A549 (cell line): ENCODE measurements around the gene TNFAIP8. TPM values are rescaled to one million over a fixed set of nuclear protein-coding genes. Genes with fewer than 3 reads are reported as not detected.
"Not testable (repeated sequence)": the region's sequence is repeated elsewhere in the genome, so short reads cannot be mapped to it uniquely, and the experiment has no call there.

Source experiments
- ATAC-seq, 2 experiments: fragments of 200-7000 bp in 1 of 2; fragments of >200 bp in 1 of 2; cut with Nextera tagmentation in 1 of 2; cut with Tn5 transposase in 1 of 2; 3 replicates each; pipeline versions ENCODE4 v1.8.0 to v1.9.1; 2018 to 2020; ENCODE audit warnings: mild to moderate bottlenecking in 1 of 2, moderate library complexity in 1 of 2
- CTCF ChIA-PET: fragments of 300-600 bp; sonication (Branson Sonifier 250); formaldehyde crosslinking; extraction: SDS; loops from one replicate; lab custom pipeline; 2021; ENCODE audit warnings: antibody characterized with exemption, inconsistent platforms; lab: Yijun Ruan, JAX
- POLR2A ChIA-PET: fragments of 350-600 bp; formaldehyde crosslinking; extraction: SDS; loops from one replicate; lab custom pipeline; 2021; ENCODE audit warnings: antibody characterized with exemption, inconsistent platforms; lab: Yijun Ruan, JAX
- DNase-seq, 2 experiments: peaks; one replicate each; pipeline versions ENCODE4 v3.0.0 to v3.0.0-alpha.2; 2011 to 2016; ENCODE audit warnings: low read depth in 1 of 2, low spot score in 1 of 2
- FAIRE-seq: peaks from 2 replicates; lab custom pipeline; 2011; peaks lifted over from hg19 to GRCh38; lab: Jason Lieb, UNC
- H3K27ac ChIP-seq, 2 experiments: fragments of >200 bp; sonication (Bioruptor Twin); formaldehyde crosslinking; 3 replicates each; pipeline ENCODE4 v1.5.1; 2016 to 2017
- H3K4me1 ChIP-seq: fragments of >200 bp; sonication (Bioruptor Twin); formaldehyde crosslinking; 3 replicates; pipeline ENCODE4 v1.6.1; 2016
- H3K4me2 ChIP-seq: fragments of >200 bp; sonication (Bioruptor Twin); formaldehyde crosslinking; 3 replicates; pipeline ENCODE4 v1.6.1; 2016
- H3K4me3 ChIP-seq: fragments of >200 bp; sonication (Bioruptor Twin); formaldehyde crosslinking; 3 replicates; pipeline ENCODE4 v1.5.1; 2016
- H3K9me3 ChIP-seq: fragments of >200 bp; sonication (Bioruptor Twin); formaldehyde crosslinking; 3 replicates; pipeline ENCODE4 v1.6.1; 2016
- BHLHE40 ChIP-seq: IDR thresholded peaks from 2 replicates; pipeline ENCODE4 v1.6.1; 2012; ENCODE audit warnings: low read depth, low read length, inconsistent platforms
- CBX8 ChIP-seq: fragments of 200-600 bp; sonication (generic); IDR thresholded peaks from 2 replicates; pipeline ENCODE4 v1.6.1; 2016
- CEBPB ChIP-seq, 2 experiments: fragments of >200 bp in 1 of 2; sonication (Bioruptor Twin) in 1 of 2; formaldehyde crosslinking in 1 of 2; IDR thresholded peaks; 2 replicates each; pipeline ENCODE4 v1.6.1; 2012 to 2016
- CHD4 ChIP-seq: fragments of 200-600 bp; sonication (generic); IDR thresholded peaks from 2 replicates; pipeline ENCODE4 v1.6.1; 2016; ENCODE audit warnings: antibody characterized with exemption, mild to moderate bottlenecking, borderline replicate concordance
- HEYL ChIP-seq: fragments of 250-450 bp; sonication (Bioruptor Pico); IDR thresholded peaks from 2 replicates; pipeline ENCODE4 v1.8.0; 2021; ENCODE audit warnings: mild to moderate bottlenecking, moderate library complexity
- HOXB13 ChIP-seq: fragments of 250-450 bp; sonication (Bioruptor Pico); IDR thresholded peaks from 2 replicates; pipeline ENCODE4 v1.5.0; 2020; ENCODE audit warnings: low read depth, mild to moderate bottlenecking, moderate library complexity
- HOXB5 ChIP-seq: fragments of 250-450 bp; sonication (Bioruptor Pico); IDR thresholded peaks from 2 replicates; pipeline ENCODE4 v1.5.0; 2020; ENCODE audit warnings: mild to moderate bottlenecking, moderate library complexity
- KDM1A ChIP-seq: fragments of 200-600 bp; sonication (generic); IDR thresholded peaks from 2 replicates; pipeline ENCODE4 v1.6.1; 2016; ENCODE audit warnings: low read depth, mild to moderate bottlenecking
- MAFK ChIP-seq: fragments of 450-650 bp; IDR thresholded peaks from 2 replicates; pipeline ENCODE4 v1.6.1; 2014; ENCODE audit not compliant: partially characterized antibody
- NFE2L2 ChIP-seq: fragments of 150-350 bp; conservative IDR thresholded peaks from 2 replicates; pipeline ENCODE4 v1.6.1; 2014; ENCODE audit warnings: low read length
- NPAS2 ChIP-seq: fragments of 250-450 bp; sonication (Bioruptor Pico); IDR thresholded peaks from 2 replicates; pipeline ENCODE4 v1.8.0; 2022; ENCODE audit warnings: mild to moderate bottlenecking, moderate library complexity, borderline replicate concordance
- NR3C1 ChIP-seq: fragments of >200 bp; sonication (Bioruptor Twin); formaldehyde crosslinking; IDR thresholded peaks from 3 replicates; pipeline ENCODE4 v1.6.1; 2017
- PHF8 ChIP-seq: fragments of 200-600 bp; sonication (generic); IDR thresholded peaks from 2 replicates; pipeline ENCODE4 v1.6.1; 2016; ENCODE audit warnings: low read depth, mild to moderate bottlenecking, antibody characterized with exemption, moderate library complexity, borderline replicate concordance
- POLR2A ChIP-seq: IDR thresholded peaks from 2 replicates; pipeline ENCODE4 v1.6.1; 2012; ENCODE audit warnings: mild to moderate bottlenecking, low read length
- POLR2AphosphoS2 ChIP-seq: conservative IDR thresholded peaks from 2 replicates; pipeline ENCODE4 v1.6.1; 2012; ENCODE audit warnings: low read length, improper control_type of control experiment, inconsistent platforms
- RAD21 ChIP-seq, 2 experiments: fragments of >200 bp in 1 of 2; sonication (Bioruptor Twin) in 1 of 2; formaldehyde crosslinking in 1 of 2; IDR thresholded peaks in 1 of 2; conservative IDR thresholded peaks in 1 of 2; 2 replicates in 1 of 2; 3 replicates in 1 of 2; pipeline ENCODE4 v1.6.1; 2012 to 2018; ENCODE audit warnings: inconsistent platforms in 1 of 2
- RCOR1 ChIP-seq: fragments of 150-350 bp; IDR thresholded peaks from 2 replicates; pipeline ENCODE4 v1.6.1; 2014; ENCODE audit warnings: antibody characterized with exemption, low read length, low read depth
- RFX5 ChIP-seq: fragments of 450-650 bp; IDR thresholded peaks from 2 replicates; pipeline ENCODE4 v1.7.1; 2014; ENCODE audit warnings: antibody characterized with exemption, mild to moderate bottlenecking, moderate library complexity
- SMC3 ChIP-seq: fragments of >200 bp; sonication (Bioruptor Twin); formaldehyde crosslinking; IDR thresholded peaks from 3 replicates; pipeline ENCODE4 v1.6.1; 2018; ENCODE audit warnings: inconsistent platforms
- SREBF2 ChIP-seq: fragments of 450-650 bp; IDR thresholded peaks from 2 replicates; pipeline ENCODE4 v1.6.1; 2014; ENCODE audit warnings: mild to moderate bottlenecking, moderate library complexity
- TFCP2L1 ChIP-seq: fragments of 250-450 bp; sonication (Bioruptor Pico); IDR thresholded peaks from 2 replicates; pipeline ENCODE4 v1.5.0; 2021; ENCODE audit warnings: mild to moderate bottlenecking
- USF2 ChIP-seq: fragments of 450-650 bp; IDR thresholded peaks from 2 replicates; pipeline ENCODE4 v1.6.1; 2014; ENCODE audit warnings: antibody characterized with exemption
- ZC3H11A ChIP-seq: fragments of 450-650 bp; IDR thresholded peaks from 2 replicates; pipeline ENCODE4 v1.6.1; 2014; ENCODE audit warnings: antibody characterized with exemption, mild to moderate bottlenecking
- WGBS: methylation state at CpG from one replicate; pipeline ENCODE4 v1.1.6; 2017; ENCODE audit errors: missing lambda C conversion rate; 5-methylcytosine and 5-hydroxymethylcytosine counted together
- polyA plus RNA-seq, 4 experiments: library from polyadenylated mRNA; depleted of rRNA in 3 of 4; stranded (reverse); fragments of >200 nt; fragmentation: RNase III in 1 of 4; extraction: RNeasy Plus Mini Kit Qiagen cat#74134 plus additional on column Dnase treatment in 1 of 4; gene quantifications; 2 replicates in 3 of 4; 3 replicates in 1 of 4; pipeline ENCODE4 v1.2.3, GENCODE V29; 2011 to 2017
- TF ChIP-seq, protein P1 (sequence below): fragments of 200-600 bp; sonication (generic); IDR thresholded peaks from 2 replicates; pipeline ENCODE4 v1.6.1; 2016; ENCODE audit warnings: antibody characterized with exemption, mild to moderate bottlenecking, moderate library complexity

The TNFAIP8 gene
- polyA plus RNA-seq, 2 of the 4 experiments (the other 2 are of a cell fraction), result 34.9 to 35.7 TPM

GRCh38 chr5:119412279-119413227 is 56.7 kb downstream of the TNFAIP8 start:
- Histone ChIP-seq H3K4me1 (peaks cover 14% of the 10 kb centered on the region; the same call in 2 of the 3 replicates), H3K4me2 (peak overlapping the region; percentile 80), H3K27ac (no peak overlapping the region; a peak in 1 of 6 replicates), H3K4me3 (peak overlapping the region; percentile 49), H3K9me3 (no peaks in the 10 kb centered on the region)
- no peak; a peak in 1 of 6 replicates for ATAC-seq
- no peak for DNase-seq
- ChIA-PET POLR2A (interaction anchor here (2.0 to 3.3 kb wide), 3 partner anchors 145 to 425 kb away, joined by 5 to 22 read pairs (median 11); partner anchors contain the start of genes DMXL1 and DTWD2), CTCF (interaction anchor here (0.6 to 8.9 kb wide), 85 partner anchors 11 to 620 kb away, joined by 3 to 173 read pairs (median 6); partner anchors contain the start of genes DMXL1, DTWD2 and HSD17B4)
- TF ChIP-seq HOXB5, result no peak
- no peak for TF ChIP-seq BHLHE40
- TF ChIP-seq RAD21 (conservative IDR thresholded peaks at IDR 0.05 in 1 of 2, IDR thresholded peaks at IDR 0.05 in 1 of 2), result no peak; a peak in 1 of 5 replicates
- no peak for TF ChIP-seq MAFK
- TF ChIP-seq NR3C1, result no peak
- no peak for TF ChIP-seq NPAS2 (CRISPR knock-in tag)
- no peak for TF ChIP-seq HOXB13 (CRISPR knock-in tag)
- no peak for TF ChIP-seq SREBF2
- no peak for TF ChIP-seq ZC3H11A
- no peak for TF ChIP-seq RCOR1
- TF ChIP-seq, all 56 proteins: peak for 0
- WGBS, result 27% methylated on average over 9 of the region's 9 CpGs
- no peak for FAIRE-seq

DNA sequence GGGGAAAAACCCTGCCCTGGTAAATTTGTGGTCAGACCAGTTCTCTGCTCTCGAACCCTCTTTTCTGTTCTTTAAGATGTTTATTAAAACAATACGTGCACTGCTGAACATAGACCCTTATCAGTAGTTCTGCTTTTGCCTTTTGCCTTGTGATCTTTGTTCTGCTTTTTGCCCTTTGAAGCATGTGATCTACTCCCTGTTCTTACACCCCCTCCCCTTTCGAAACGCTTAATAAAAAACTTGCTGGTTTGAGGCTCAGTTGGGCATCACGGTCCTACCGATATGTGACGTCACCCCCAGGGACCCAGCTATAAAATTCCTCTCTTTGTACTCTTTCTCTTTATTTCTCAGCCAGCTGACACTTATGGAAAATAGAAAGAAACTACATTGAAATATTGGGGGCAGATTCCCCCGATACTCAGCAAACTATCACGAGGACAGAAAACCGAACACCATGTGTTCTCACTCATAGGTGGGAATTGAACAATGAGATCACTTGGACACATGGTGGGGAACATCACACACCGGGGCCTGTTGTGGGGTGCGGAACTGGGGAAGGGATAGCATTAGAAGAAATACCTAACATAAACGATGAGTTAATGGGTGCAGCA is 58.4 kb downstream of the TNFAIP8 start:
- DNase-seq, H3K9me3 ChIP-seq, ATAC-seq, FAIRE-seq, H3K4me2 ChIP-seq, H3K4me3 ChIP-seq, POLR2A ChIA-PET, H3K27ac ChIP-seq: not testable (repeated sequence)
- CTCF ChIA-PET, result interaction anchor here (2.8 to 8.9 kb wide), 2 partner anchors 100 to 427 kb away, joined by 28 to 173 read pairs; partner anchors contain the start of gene DTWD2
- H3K4me1 ChIP-seq, result peaks cover 14% of the 10 kb centered on the region; the same call in 2 of the 3 replicates
- WGBS, result 85% methylated on average over 13 of the region's 13 CpGs

DNA sequence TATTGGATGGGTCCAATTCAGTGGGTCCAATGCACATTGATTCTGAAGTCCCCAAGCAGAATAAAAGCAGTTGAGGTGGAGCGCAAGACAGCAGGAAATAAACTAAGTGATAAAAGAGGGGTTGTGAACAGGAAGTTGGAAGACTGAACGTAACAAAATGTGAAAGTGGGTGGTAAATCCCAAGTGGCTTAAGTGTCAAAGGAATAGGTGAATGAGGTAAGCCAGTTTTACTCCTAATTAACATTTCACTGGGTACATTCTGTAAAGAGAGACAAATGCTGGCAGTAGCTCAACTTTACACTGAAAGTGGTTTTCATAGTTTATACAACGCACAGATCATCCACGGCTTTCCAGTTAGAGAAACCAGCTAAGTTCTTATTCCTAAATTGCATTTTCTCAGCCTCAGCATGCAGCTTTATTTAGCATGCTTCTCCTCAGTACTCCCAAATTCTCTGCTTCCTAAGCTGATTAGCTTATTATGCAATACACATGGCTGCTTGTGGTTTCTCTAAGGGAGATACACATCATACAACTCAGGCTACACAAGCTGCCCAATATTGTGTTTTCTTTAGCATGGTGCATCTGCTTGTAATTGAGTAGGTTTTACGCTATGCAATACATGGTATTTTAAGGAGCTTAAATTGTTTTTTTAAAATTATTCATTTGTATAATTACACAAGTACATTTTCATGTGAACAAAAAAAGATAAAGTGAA is 62.2 kb downstream of the TNFAIP8 start:
- 88% methylated on average over 5 of the region's 5 CpGs for WGBS

DNA sequence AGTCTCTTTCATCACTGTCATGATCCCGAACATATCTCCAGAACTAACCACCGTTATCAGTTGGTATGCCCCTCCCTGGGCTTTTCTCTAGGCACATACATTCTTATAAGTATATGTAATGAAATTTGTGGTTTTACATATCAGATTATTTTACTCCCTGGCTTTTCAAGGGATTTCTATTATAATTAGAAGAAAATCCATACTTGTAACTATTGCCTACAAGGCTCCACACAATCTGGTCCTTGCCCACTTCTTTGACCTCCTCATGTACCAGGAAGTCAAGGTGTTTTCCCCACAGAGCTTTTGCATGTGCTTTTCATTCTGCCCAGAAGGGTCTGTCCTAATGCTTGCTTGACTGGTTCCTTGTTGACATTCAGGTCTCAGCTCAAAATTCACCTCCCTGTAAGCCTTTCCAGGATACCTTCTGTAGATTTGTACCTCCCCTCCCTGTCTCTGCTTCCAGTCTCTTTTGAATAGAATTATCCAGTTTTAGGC is 62.8 kb downstream of the TNFAIP8 start:
- FAIRE-seq, result no peak
- Histone ChIP-seq H3K4me2 (no peak overlapping the region), H3K9me3 (no peaks in the 10 kb centered on the region), H3K4me3 (no peak overlapping the region), H3K27ac (no peak overlapping the region), H3K4me1 (no peaks in the 10 kb centered on the region)
- CTCF ChIA-PET, result interaction anchor here (0.8 to 1.8 kb wide), 5 partner anchors 8 to 434 kb away, joined by 3 to 10 read pairs (median 3); partner anchors contain the start of gene DTWD2
- WGBS, result 49% methylated on average over 2 of the region's 2 CpGs
- no peak for DNase-seq
- no peak for ATAC-seq
- POLR2A ChIA-PET, result no interaction called here
- TF ChIP-seq RCOR1 (no peak), KDM1A (no peak), HEYL (no peak), TFCP2L1 (CRISPR knock-in tag) (no peak), CBX8 (no peak), RFX5 (no peak), NR3C1 (no peak), USF2 (no peak), POLR2A (no peak), SMC3 (no peak), POLR2AphosphoS2 (no peak), NFE2L2 (no peak)
- TF ChIP-seq, protein P1, sequence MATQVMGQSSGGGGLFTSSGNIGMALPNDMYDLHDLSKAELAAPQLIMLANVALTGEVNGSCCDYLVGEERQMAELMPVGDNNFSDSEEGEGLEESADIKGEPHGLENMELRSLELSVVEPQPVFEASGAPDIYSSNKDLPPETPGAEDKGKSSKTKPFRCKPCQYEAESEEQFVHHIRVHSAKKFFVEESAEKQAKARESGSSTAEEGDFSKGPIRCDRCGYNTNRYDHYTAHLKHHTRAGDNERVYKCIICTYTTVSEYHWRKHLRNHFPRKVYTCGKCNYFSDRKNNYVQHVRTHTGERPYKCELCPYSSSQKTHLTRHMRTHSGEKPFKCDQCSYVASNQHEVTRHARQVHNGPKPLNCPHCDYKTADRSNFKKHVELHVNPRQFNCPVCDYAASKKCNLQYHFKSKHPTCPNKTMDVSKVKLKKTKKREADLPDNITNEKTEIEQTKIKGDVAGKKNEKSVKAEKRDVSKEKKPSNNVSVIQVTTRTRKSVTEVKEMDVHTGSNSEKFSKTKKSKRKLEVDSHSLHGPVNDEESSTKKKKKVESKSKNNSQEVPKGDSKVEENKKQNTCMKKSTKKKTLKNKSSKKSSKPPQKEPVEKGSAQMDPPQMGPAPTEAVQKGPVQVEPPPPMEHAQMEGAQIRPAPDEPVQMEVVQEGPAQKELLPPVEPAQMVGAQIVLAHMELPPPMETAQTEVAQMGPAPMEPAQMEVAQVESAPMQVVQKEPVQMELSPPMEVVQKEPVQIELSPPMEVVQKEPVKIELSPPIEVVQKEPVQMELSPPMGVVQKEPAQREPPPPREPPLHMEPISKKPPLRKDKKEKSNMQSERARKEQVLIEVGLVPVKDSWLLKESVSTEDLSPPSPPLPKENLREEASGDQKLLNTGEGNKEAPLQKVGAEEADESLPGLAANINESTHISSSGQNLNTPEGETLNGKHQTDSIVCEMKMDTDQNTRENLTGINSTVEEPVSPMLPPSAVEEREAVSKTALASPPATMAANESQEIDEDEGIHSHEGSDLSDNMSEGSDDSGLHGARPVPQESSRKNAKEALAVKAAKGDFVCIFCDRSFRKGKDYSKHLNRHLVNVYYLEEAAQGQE, result no peak

More for the DNA sequence above, 62.2 kb downstream of the TNFAIP8 start:
- H3K4me2 ChIP-seq, result no peak overlapping the region
- peaks cover under 1% of the 10 kb centered on the region; the same call in 1 of the 3 replicates for H3K4me1 ChIP-seq
- ChIA-PET CTCF (interaction anchor here (0.5 to 1.8 kb wide), 6 partner anchors 8 to 430 kb away, joined by 3 to 10 read pairs (median 3); partner anchors contain the start of gene DTWD2), POLR2A (no interaction called here)
- no peak for TF ChIP-seq TFCP2L1 (CRISPR knock-in tag)
- TF ChIP-seq CEBPB (IDR thresholded peaks at IDR 0.05), result 0 out of 4 replicates have a peak, but pooled peaks of 1 of the 2 experiments have one; percentile 7
- TF ChIP-seq PHF8, result no peak
- no peak for TF ChIP-seq CHD4
- FAIRE-seq (no peak), ATAC-seq (no peak), DNase-seq (no peak)
- no peak overlapping the region for H3K27ac ChIP-seq
- H3K4me3 ChIP-seq, result no peak overlapping the region
- H3K9me3 ChIP-seq, result no peaks in the 10 kb centered on the region
